ENCODE measurements around the gene AGBL1.
"Not testable (repeated sequence)": the region's sequence is repeated elsewhere in the genome, so short reads cannot be mapped to it uniquely, and the experiment has no call there.

Gene AGBL1

GRCh38 chr15:86876387-86876944 lies 796.8 kb downstream of the AGBL1 start:
- no peak for DNase-seq

GRCh38 chr15:86877171-86877631 lies 797.5 kb downstream of the AGBL1 start:
- no peak for DNase-seq

GRCh38 chr15:86878844-86879243 lies 799.2 kb downstream of the AGBL1 start:
- not testable (repeated sequence) for DNase-seq

GRCh38 chr15:86879250-86880229 lies 799.9 kb downstream of the AGBL1 start:
- DNase-seq = no peak

GRCh38 chr15:86885616-86886015 lies 805.9 kb downstream of the AGBL1 start:
- DNase-seq = no peak

GRCh38 chr15:86892774-86893449 lies 813.2 kb downstream of the AGBL1 start:
- no peak for DNase-seq

- DNase-seq = no peak
These were observed 814.6 kb downstream of the AGBL1 start for GRCh38 chr15:86894269-86894668.

GRCh38 chr15:86903642-86904421 lies 824.2 kb downstream of the AGBL1 start:
- DNase-seq = no peak

GRCh38 chr15:86905625-86906256 lies 826.1 kb downstream of the AGBL1 start:
- DNase-seq = no peak

- DNase-seq = no peak
These were observed 826.7 kb downstream of the AGBL1 start for GRCh38 chr15:86906376-86906775.

GRCh38 chr15:86911022-86911421 lies 831.4 kb downstream of the AGBL1 start:
- no peak for DNase-seq

- no peak for DNase-seq
These were observed 833.0 kb downstream of the AGBL1 start for GRCh38 chr15:86912661-86913060.

GRCh38 chr15:86915811-86916331 lies 836.2 kb downstream of the AGBL1 start:
- DNase-seq = peak; percentile 54

- DNase-seq = peak; percentile 14
These were observed 837.1 kb downstream of the AGBL1 start for GRCh38 chr15:86916671-86917360.

GRCh38 chr15:86917361-86917671 lies 837.6 kb downstream of the AGBL1 start:
- peak; percentile 6 for DNase-seq

GRCh38 chr15:86919581-86919980 lies 839.9 kb downstream of the AGBL1 start:
- no peak for DNase-seq

GRCh38 chr15:86929461-86929860 lies 849.8 kb downstream of the AGBL1 start:
- no peak for DNase-seq

- no peak for DNase-seq
These were observed 852.8 kb downstream of the AGBL1 start for GRCh38 chr15:86932456-86932855.

- no peak for DNase-seq
These were observed 856.2 kb downstream of the AGBL1 start for GRCh38 chr15:86935841-86936240.

- no peak for DNase-seq
These were observed 862.6 kb downstream of the AGBL1 start for GRCh38 chr15:86942285-86942684.

- DNase-seq = no peak
These were observed 869.0 kb downstream of the AGBL1 start for GRCh38 chr15:86948719-86949118.
